CD14-positive monocyte (primary cell): ENCODE results near the gene KCNJ6. TPM values are rescaled to one million over a fixed set of nuclear protein-coding genes. Genes with fewer than 3 reads are reported as not detected.

ENCODE experiments used
- DNase-seq, 3 donors: peaks; one replicate each; pipeline ENCODE4 v3.0.0-alpha.2; 2011 to 2022
- H2AFZ ChIP-seq: 2 replicates; pipeline ENCODE4 v1.6.0; 2012; ENCODE audit warnings: mild to moderate bottlenecking, low read depth, low read length, inconsistent platforms; ENCODE audit not compliant: insufficient read depth, poor library complexity, severe bottlenecking
- H3K27ac ChIP-seq, 2 donors: 1 replicate in 1 of 2; 2 replicates in 1 of 2; pipeline ENCODE4 v1.5.1; 2012 to 2013; ENCODE audit warnings: low read length in 2 of 2, control low read depth in 1 of 2, inconsistent platforms in 1 of 2, low read depth in 1 of 2, mild to moderate bottlenecking in 1 of 2
- H3K27me3 ChIP-seq, 2 donors: one replicate each; pipeline versions ENCODE4 v1.6.0 to v1.6.1; 2011 to 2013; ENCODE audit warnings: low read length in 2 of 2; ENCODE audit not compliant: control insufficient read depth in 2 of 2, insufficient read depth in 2 of 2
- H3K36me3 ChIP-seq, 2 donors: replicated peaks in 1 of 2; 1 replicate in 1 of 2; 2 replicates in 1 of 2; pipeline versions ENCODE4 v1.5.1 to v1.6.1; 2012 to 2013; ENCODE audit warnings: low read length in 2 of 2, control low read depth in 1 of 2, inconsistent platforms in 1 of 2, mild to moderate bottlenecking in 1 of 2; ENCODE audit not compliant: insufficient read depth in 2 of 2, control insufficient read depth in 1 of 2
- H3K4me1 ChIP-seq, 2 donors: 1 replicate in 1 of 2; 2 replicates in 1 of 2; pipeline versions ENCODE4 v1.5.1 to v1.6.1; 2012 to 2013; ENCODE audit warnings: low read length in 2 of 2, control low read depth in 1 of 2, inconsistent platforms in 1 of 2, mild to moderate bottlenecking in 1 of 2, moderate library complexity in 1 of 2; ENCODE audit not compliant: insufficient read depth in 2 of 2, control insufficient read depth in 1 of 2
- H3K4me2 ChIP-seq: replicated peaks from 2 replicates; pipeline ENCODE3; 2012; ENCODE audit warnings: low read length, moderate library complexity, mild to moderate bottlenecking; ENCODE audit not compliant: poor library complexity, severe bottlenecking; ENCODE audit errors: extremely low read depth
- H3K4me3 ChIP-seq, 3 experiments: fragments of 200-600 bp in 1 of 3; sonication (generic) in 1 of 3; replicated peaks in 1 of 3; 1 replicate in 2 of 3; 2 replicates in 1 of 3; pipeline ENCODE4 v1.5.1; 2011 to 2013; ENCODE audit warnings: low read length in 3 of 3, mild to moderate bottlenecking in 3 of 3, control low read depth in 2 of 3, low read depth in 2 of 3, inconsistent platforms in 1 of 3, moderate library complexity in 1 of 3
- H3K79me2 ChIP-seq: 2 replicates; pipeline ENCODE4 v1.6.0; 2012; ENCODE audit warnings: mild to moderate bottlenecking, control low read depth, inconsistent platforms, low read length, moderate library complexity; ENCODE audit not compliant: insufficient read depth
- H3K9ac ChIP-seq: 2 replicates; pipeline ENCODE4 v1.6.0; 2017; ENCODE audit warnings: low read length, mild to moderate bottlenecking; ENCODE audit not compliant: insufficient read depth, poor library complexity, severe bottlenecking
- H3K9me3 ChIP-seq, 2 donors: replicated peaks in 1 of 2; 1 replicate in 1 of 2; 2 replicates in 1 of 2; pipeline versions ENCODE4 v1.5.1 to v1.6.1; 2012 to 2013; ENCODE audit warnings: low read length in 2 of 2, control low read depth in 1 of 2; ENCODE audit not compliant: control insufficient read depth in 1 of 2, insufficient read depth in 1 of 2
- H4K20me1 ChIP-seq: 2 replicates; pipeline ENCODE4 v1.6.0; 2012; ENCODE audit warnings: mild to moderate bottlenecking, low read length, control low read depth, moderate library complexity; ENCODE audit not compliant: insufficient read depth
- H3K27ac Mint-ChIP-seq, 7 donors: one replicate each; pipeline ENCODE4 v1.8.0; 2020; ENCODE audit warnings: mild to moderate bottlenecking in 7 of 7, mixed read lengths in 7 of 7, moderate library complexity in 6 of 7, inconsistent platforms in 2 of 7
- H3K27me3 Mint-ChIP-seq, 3 donors: one replicate each; pipeline ENCODE4 v1.8.0; 2021 to 2022; ENCODE audit warnings: low read depth in 3 of 3, mild to moderate bottlenecking in 3 of 3, mixed read lengths in 3 of 3, moderate library complexity in 3 of 3, inconsistent platforms in 1 of 3
- H3K36me3 Mint-ChIP-seq, 2 donors: one replicate each; pipeline ENCODE4 v1.8.0; 2020; ENCODE audit warnings: mixed read lengths in 2 of 2, inconsistent platforms in 1 of 2, mild to moderate bottlenecking in 1 of 2
- H3K4me1 Mint-ChIP-seq: one replicate; pipeline ENCODE4 v1.8.0; 2020; ENCODE audit warnings: mild to moderate bottlenecking, mixed read lengths
- H3K4me3 Mint-ChIP-seq, 2 donors: one replicate each; pipeline ENCODE4 v1.8.0; 2020; ENCODE audit warnings: mild to moderate bottlenecking in 2 of 2, mixed read lengths in 2 of 2, moderate library complexity in 1 of 2
- H3K9me3 Mint-ChIP-seq, 7 donors: one replicate each; pipeline ENCODE4 v1.8.0; 2020 to 2022; ENCODE audit warnings: mixed read lengths in 7 of 7, mild to moderate bottlenecking in 6 of 7, moderate library complexity in 6 of 7, inconsistent platforms in 2 of 7
- WGBS: methylation state at CpG from one replicate; pipeline ENCODE4 v1.1.5; 2013; ENCODE audit warnings: missing lambda C conversion rate; ENCODE audit not compliant: insufficient coverage; 5-methylcytosine and 5-hydroxymethylcytosine counted together
- intact Hi-C, 2 donors: fragments of 100-400 bp; cut with micrococcal nuclease; formaldehyde crosslinking; loops; one replicate each; pipeline versions ENCODE4 v1.15.0 to v1.15.1; 2023
- polyA plus RNA-seq, 3 donors: library from polyadenylated mRNA; depleted of rRNA in 1 of 3; unstranded in 2 of 3; stranded (reverse) in 1 of 3; fragments of 300-500 nt in 2 of 3; fragments of >200 nt in 1 of 3; fragmentation: Illumina TruSeq in 2 of 3; gene quantifications; 1 replicate in 2 of 3; 2 replicates in 1 of 3; pipeline ENCODE4 v1.2.3, GENCODE V29; 2012 to 2021
- TF ChIP-seq, protein P1 (sequence below): fragments of 200-600 bp; IDR thresholded peaks from one replicate; pipeline ENCODE4 v1.8.0; 2022; ENCODE audit warnings: antibody characterized with exemption, mild to moderate bottlenecking

The KCNJ6 gene
- polyA plus RNA-seq, 3 donors = not detected

DNA sequence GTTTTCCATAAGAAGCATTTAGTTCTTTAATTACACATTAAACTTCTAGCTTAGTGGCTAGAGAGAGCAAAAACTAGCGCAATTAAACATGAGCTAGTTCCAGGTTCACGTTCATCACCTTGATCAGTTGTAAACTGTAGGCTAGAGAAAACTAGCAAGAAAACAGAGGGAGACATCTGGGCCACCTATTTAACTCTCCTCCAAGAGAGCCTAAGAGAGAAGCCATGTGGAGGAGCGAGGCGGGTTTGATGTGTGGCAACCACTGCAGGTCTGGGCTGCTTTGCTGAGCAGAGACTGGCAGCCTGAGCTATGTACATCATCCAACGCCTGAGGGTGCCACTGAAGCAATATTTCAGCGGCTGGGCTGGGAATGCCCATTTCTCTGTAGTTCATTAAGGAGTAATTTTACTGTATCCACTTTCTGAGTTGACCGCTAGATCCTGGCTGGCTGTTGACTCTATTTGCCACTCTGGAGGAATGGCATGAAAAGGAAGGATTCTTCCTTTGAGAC, 296.7 kb downstream of the KCNJ6 start:
- Histone ChIP-seq H4K20me1 (no peaks in the 10 kb centered on the region), H3K4me1 (no peaks in the 10 kb centered on the region), H3K27me3 (no peaks in the 10 kb centered on the region), H2AFZ (no peak overlapping the region), H3K4me2 (no peak overlapping the region), H3K79me2 (no peaks in the 10 kb centered on the region), H3K36me3 (no peaks in the 10 kb centered on the region), H3K4me3 (no peak overlapping the region), H3K27ac (no peak overlapping the region), H3K9ac (no peak overlapping the region), H3K9me3 (no peaks in the 10 kb centered on the region)
- no peak overlapping the region for H3K4me3 Mint-ChIP-seq
- TF ChIP-seq, protein P1, sequence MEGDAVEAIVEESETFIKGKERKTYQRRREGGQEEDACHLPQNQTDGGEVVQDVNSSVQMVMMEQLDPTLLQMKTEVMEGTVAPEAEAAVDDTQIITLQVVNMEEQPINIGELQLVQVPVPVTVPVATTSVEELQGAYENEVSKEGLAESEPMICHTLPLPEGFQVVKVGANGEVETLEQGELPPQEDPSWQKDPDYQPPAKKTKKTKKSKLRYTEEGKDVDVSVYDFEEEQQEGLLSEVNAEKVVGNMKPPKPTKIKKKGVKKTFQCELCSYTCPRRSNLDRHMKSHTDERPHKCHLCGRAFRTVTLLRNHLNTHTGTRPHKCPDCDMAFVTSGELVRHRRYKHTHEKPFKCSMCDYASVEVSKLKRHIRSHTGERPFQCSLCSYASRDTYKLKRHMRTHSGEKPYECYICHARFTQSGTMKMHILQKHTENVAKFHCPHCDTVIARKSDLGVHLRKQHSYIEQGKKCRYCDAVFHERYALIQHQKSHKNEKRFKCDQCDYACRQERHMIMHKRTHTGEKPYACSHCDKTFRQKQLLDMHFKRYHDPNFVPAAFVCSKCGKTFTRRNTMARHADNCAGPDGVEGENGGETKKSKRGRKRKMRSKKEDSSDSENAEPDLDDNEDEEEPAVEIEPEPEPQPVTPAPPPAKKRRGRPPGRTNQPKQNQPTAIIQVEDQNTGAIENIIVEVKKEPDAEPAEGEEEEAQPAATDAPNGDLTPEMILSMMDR = no peak
- H3K36me3 Mint-ChIP-seq = no peaks in the 10 kb centered on the region
- H3K9me3 Mint-ChIP-seq = peaks cover 0 to 5% (median 1%) of the 10 kb centered on the region in 7 donors
- DNase-seq = no peak
- H3K4me1 Mint-ChIP-seq = no peaks in the 10 kb centered on the region
- WGBS = 97% methylated on average over 5 of the region's 7 CpGs
- no peak overlapping the region for H3K27ac Mint-ChIP-seq
- intact Hi-C loops = no loop called here
- peaks cover 0 to 5% (median 4%) of the 10 kb centered on the region in 3 donors for H3K27me3 Mint-ChIP-seq

DNA sequence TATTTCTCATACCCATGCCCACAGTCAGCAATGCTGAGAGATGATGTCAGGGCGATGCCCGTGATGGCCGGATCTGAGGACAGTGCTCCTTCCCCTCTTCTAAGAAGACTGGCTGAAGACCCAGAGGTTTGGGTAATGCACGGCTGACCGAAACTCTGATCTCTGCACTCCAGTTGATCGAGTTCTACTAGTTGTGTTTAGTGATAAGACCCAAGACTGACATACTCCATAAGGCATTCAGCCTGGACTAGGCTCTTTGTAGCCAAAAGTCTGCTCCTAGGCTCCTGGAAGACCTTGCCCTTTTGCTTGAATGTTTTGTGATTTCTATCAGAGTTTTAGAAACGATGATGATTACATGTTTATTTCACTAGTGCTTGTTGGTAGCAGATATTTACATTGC, 298.2 kb downstream of the KCNJ6 start:
- Histone ChIP-seq H3K4me1 (no peaks in the 10 kb centered on the region), H4K20me1 (no peaks in the 10 kb centered on the region), H3K4me3 (no peak overlapping the region), H3K9me3 (peaks cover 0 to 2% of the 10 kb centered on the region in 2 donors), H3K4me2 (no peak overlapping the region), H3K27ac (no peak overlapping the region), H3K27me3 (no peaks in the 10 kb centered on the region), H2AFZ (no peak overlapping the region), H3K9ac (no peak overlapping the region), H3K79me2 (no peaks in the 10 kb centered on the region), H3K36me3 (no peaks in the 10 kb centered on the region)
- no peaks in the 10 kb centered on the region for H3K36me3 Mint-ChIP-seq
- H3K4me3 Mint-ChIP-seq = no peak overlapping the region
- TF ChIP-seq, protein P1 = no peak
- intact Hi-C loops = no loop called here
- H3K27me3 Mint-ChIP-seq = peaks cover 0 to 5% (median 2%) of the 10 kb centered on the region in 3 donors
- H3K27ac Mint-ChIP-seq = no peak overlapping the region
- H3K4me1 Mint-ChIP-seq = no peaks in the 10 kb centered on the region
- 80% methylated on average over 1 of the region's 7 CpGs for WGBS
- H3K9me3 Mint-ChIP-seq = peaks cover 2 to 7% (median 5%) of the 10 kb centered on the region in 7 donors
- DNase-seq = no peak
